HG03520 (cell line): ENCODE measurements around the gene MRPL3.
"Not testable (repeated sequence)": the region's sequence is repeated elsewhere in the genome, so short reads cannot be mapped to it uniquely, and the experiment has no call there.

Experiments
- ATAC-seq: cut with Tn5 transposase; IDR thresholded peaks from one replicate; pipeline ENCODE4 v1.9.1; 2021; ENCODE audit warnings: mild to moderate bottlenecking, moderate library complexity; ENCODE audit not compliant: unreplicated experiment

Gene MRPL3

DNA sequence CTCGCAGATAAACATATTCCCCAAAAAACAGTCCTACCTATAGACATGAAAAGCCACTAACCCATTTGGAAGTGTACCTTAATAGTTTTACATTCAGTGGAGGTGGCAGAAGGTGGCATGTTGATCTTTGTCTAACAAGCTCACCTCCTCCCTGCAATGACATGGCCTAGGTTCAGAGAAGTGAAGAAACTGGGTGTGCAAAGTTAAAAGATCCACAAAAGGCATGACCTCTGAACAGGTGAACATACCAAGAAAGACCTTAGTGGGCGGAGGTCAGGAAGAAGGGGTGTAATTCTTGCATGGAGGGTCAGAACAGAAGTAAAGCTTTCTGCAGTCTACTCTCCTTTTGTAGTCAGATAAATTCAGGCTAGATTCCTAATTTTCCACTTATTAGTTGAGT lies 822 bp downstream of the MRPL3 start:
- no peak for ATAC-seq

DNA sequence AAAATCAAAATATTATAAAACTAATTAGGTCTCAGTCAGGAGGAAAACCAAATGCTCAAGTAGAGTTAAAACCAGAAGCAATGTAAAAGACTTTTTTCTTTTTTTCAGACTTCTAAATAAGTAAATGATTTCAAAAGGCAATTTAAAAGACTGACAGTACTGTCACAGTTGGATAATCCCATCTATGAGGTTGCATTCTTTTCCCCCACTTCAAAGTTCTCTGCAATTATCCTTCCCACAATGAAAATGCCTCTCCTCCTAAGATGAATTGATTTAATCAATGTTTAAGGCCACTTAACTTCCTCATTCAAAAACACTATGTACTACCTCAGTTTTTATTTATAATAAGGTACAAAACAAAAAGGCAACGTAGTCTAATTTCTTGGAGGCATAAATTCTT lies 8.1 kb downstream of the MRPL3 start:
- ATAC-seq: no peak

DNA sequence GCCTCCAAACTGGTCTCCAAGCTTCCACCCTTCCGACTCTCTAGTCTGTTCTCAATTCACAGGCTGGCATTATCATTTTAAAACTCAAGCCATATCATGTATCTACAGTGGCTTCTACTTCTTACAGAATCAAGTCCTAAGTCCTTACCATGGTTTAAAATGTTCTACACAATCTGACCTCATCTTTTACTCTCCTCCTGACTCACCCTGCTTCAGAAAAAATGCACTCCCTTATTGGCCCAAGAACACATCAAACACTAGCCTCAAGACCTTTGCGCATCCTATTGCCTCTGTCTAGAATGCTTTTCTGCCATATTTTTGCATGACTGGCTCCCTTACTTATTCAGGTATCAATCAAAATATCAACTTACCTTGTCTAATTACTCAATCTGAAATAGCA lies 11.0 kb downstream of the MRPL3 start:
- no peak for ATAC-seq

DNA sequence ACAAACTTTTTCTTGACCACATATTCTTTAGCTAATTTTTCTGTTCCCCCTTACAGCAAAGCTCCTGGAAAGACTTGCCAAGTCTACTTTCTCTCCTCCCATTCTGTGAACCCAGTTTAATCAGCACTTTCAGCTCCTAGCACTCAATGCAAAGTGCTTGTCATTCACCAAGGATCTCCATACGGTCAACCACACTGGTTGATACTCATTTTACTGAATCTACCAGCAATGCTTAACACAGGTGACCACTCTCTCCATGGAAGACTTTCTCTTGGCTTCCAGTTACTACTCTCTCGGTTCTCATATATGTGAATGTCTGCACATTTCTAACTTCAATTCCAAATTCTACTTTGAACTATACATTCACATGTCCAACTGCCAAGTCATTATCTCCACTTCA lies 11.7 kb downstream of the MRPL3 start:
- no peak for ATAC-seq

DNA sequence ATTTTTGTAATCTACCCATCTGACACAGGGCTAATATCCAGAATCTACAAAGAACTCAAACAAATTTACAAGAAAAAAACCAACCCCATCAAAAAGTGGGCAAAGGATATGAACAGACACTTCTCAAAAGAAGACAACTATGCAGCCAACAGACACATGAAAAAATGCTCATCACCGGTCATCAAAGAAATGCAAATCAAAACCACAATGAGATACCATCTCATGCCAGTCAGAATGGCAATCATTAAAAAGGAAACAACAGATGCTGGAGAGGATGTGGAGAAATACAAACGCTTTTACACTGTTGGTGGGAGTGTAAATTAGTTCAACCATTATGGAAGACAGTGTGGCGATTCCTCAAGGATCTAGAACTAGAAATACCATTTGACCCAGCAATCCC lies 16.2 kb downstream of the MRPL3 start:
- ATAC-seq: not testable (repeated sequence)

DNA sequence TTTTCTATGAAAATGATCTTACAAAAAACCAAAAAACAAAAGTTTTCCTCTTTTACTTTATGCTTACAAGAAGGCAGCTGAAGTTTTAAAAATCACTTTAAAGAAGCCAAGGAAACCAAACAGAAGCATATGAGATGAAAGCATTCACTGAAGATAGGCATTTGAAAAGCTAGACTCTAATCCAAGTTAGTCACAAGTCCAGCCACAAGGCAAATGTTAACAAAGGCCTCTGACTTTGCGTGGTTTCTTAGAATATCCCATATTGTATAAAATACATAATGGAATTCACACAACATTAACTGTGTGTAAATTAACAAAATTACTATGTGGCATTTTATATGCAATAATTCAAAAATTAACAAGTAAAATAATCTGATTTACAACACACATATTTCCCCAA lies 17.7 kb downstream of the MRPL3 start:
- no peak for ATAC-seq

DNA sequence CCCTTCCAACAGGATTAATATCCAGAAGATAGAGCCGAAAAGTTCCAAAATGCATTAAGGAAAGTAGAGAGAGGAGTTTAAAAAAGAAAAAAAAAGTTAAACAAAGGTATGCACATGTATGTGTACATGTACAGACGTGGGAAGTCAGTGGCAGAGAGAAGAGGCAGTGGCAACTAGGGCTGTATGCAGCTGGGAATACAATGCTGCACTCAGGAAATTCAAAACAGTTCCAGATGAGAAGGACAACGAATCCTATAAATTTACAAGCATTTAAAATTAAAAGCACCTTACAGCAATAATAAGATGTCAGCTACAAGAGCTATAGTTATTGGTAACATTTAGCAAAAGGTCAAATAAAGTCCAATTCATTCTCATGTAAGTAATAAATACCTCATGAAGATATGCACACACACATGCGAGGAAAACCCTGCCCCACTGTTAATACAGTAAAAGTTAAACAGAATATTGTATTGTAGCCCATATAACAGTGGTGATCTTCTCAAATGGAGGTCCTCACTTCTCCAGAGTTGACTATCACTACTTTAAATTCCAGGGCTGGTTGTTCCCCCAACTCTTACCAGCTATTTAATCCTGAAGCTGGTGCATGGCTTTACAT lies 18.2 kb downstream of the MRPL3 start:
- ATAC-seq: no peak

DNA sequence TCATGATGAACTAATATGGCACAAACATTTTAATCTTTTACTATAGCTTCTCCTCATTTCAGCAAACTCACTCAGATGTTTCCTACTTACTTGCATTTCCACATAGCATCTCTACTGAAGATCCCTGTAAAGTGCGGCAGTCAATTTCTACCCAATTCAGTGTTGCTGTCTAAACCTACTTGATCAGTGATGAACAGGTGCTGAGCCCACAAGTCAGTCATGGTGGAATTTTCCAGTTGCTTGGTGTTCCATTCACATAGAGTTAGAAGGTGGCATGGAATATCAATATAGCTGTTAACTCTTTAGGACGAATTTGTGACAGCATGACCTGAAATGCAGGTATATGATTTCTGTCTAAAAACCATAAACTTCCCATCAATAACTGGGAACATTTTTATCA lies 22.7 kb downstream of the MRPL3 start:
- no peak for ATAC-seq

DNA sequence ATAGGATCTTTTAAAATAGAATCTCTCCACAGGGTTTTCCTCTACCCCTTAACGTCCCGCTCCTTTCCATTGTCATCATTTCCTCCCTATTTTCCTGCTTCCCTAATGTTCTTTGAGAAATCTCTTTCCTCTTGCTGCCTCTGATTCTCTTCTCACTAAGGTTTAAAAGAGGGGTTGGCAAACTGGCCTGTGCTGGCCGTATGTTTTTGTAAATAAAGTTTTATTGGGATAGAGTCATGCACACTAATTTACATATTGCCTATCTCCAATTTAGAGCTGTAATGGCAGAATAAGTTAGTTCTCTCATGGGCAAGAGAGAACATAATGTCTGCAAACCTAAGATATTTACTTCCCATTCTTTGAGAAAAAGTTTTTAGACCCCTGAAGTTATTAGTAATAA lies 25.0 kb downstream of the MRPL3 start:
- ATAC-seq: no peak

DNA sequence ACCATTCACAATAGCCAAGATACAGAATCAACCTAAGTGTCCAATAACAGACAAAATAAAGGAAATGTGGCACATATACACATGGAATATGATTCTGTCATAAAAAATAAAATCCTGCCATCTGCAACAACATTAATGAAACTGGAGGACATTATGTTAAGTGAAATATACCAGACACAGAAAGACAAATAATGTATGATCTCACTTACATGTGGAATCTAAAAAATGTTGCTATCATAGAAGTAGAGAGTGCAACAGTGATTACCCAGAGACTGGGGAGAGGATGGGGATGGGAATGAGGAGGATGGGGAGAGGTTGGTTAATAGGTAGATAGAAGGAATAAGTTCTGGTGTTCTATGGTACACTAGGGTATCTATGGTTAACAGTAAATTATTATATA lies 28.7 kb downstream of the MRPL3 start:
- no peak for ATAC-seq

DNA sequence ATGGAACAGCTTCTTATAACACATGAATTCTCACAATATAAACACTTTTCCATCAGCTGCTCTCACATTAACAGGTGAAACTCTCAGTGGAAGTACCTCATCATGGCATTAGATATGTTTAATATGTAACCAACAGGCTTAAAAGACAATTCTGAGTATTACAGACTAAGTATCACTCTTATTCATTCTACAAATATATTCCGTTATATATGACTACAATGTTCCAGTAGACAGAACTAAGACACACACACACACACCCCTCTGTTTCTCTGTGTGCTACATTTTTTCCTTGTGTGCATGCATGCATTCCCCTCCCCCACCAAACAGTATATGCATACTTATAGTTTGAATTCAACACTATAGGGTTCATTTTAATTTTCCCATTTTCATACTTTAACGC lies 32.4 kb downstream of the MRPL3 start:
- ATAC-seq: no peak

DNA sequence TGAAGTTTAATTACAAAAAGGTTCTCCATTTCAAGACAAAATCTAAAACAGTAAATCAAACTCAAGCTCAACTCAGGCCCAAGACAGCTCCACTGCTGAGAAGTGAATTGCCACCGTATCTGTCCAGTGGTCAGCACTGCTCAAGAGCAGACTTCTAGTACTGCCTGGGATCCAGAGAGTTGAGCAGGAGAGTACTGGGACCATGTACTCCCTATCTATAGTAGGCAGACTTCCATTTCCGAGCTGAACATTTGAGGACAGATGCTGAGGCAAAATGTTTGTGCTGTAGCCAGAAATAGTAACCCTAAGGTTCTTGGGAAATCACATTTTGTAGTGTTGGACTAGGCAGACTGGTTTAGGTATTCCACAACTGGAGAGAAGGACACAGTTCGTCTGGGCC lies 44.1 kb downstream of the MRPL3 start:
- no peak for ATAC-seq

DNA sequence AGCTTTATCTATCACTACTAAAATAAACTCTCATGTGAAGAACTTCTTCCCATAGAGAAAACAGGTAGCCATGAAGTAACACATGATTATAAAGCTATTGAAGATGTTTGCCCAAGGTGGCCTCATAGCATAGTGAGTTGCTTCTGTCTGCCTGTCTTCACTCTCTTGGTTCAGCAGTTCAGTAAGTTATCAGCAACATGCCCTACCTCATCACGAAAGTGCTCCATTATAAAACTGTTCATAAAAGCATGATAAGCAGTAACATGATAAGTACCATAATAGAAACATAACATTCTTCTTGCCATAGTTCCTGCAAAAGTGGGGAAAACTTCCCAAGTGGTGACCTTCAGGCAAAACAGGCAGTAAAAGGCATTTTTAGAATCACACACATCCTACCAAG lies 45.6 kb downstream of the MRPL3 start:
- no peak for ATAC-seq

DNA sequence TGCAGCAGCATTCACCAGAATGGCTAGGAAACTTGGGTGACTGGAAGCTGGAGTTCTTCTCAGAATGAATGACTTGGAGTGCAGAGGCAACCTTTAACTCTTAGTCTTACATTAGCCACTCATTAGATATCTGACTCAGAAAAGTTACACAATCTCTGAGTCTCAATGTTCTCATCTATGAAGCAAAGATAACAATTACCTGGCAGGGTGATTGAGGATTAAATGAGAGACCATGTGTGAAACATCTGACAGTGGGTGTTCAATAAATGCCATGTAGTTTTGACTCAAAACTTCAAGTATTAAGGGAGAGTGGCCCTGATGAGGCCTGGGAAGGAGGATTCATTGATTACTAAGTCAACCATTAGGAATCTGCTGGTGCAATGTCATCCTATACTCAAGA lies 48.3 kb downstream of the MRPL3 start:
- ATAC-seq: no peak

DNA sequence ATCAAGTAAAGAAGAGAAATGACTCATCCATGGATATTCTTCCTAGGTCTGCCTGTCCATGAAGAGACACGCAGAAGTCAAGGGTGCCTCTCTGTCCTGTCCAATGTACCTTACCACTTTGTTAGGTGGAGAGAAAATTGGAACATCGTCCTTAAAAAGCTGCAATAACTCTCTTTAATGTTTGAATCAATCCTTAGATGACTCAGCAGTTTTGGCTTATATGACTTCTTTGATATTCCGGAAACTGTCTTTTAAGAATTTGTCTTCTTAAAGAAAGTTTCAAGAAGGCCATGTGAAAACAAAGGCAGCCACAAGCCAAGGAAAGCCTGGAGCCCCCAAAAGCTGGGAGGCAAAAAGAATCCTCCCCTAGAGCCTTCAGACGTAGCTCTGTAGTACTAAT lies 49.2 kb downstream of the MRPL3 start:
- no peak for ATAC-seq

DNA sequence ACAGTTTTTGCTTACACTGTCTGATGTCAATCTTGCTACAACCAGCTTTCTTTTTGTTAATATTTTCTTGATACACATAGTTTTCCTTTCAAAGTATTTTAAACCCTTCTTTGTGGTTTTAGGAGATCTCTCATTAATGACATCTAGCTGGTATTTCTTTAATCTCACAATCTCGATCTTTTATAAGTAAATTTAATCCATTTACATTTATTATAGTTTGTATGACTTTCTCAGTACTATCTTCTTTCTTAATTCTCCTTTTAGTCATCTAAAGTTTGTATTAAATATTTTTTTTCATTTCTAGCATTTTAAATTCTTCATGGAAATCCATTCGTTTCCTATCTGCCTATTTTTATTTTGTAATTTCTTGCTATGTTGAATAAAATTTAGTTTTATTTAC lies 55.4 kb downstream of the MRPL3 start:
- no peak for ATAC-seq

DNA sequence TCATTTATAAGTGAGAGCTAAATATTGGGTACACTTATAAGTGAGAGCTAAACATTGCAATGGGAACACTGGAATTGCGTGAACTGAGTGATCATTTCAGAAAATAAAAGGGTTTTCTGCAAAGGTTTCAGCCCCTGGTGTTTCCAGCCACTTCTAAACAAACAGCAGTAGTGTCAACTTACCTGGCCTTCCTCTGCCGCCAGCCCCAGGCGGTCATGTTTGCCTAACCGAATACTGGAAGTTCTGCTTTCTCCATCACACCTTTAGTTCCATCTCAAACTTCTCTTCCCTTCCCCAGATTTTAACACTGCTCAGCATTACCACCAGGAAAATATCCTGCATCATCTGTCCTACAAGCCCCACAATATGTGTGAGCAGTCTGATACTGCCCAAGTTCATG lies 58.6 kb downstream of the MRPL3 start:
- no peak for ATAC-seq

DNA sequence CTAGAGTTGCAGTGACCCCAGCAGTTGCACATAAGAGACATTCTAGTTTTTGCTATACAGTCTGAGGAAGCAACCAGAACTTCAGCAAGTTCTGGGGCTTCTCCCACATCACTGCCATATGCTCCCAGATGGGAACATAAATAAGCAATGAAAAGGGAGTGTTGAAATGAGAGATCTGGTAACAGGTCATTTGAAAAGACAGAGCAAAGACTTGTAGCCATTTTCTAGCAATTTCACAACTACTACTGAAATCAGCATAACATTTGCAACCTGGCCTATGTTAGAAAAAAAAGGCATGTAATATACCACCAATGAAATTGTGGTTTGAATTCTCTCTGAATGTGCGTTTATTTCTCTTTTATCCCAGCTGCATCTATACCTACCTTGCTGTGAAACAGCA lies 63.7 kb downstream of the MRPL3 start:
- ATAC-seq: no peak

DNA sequence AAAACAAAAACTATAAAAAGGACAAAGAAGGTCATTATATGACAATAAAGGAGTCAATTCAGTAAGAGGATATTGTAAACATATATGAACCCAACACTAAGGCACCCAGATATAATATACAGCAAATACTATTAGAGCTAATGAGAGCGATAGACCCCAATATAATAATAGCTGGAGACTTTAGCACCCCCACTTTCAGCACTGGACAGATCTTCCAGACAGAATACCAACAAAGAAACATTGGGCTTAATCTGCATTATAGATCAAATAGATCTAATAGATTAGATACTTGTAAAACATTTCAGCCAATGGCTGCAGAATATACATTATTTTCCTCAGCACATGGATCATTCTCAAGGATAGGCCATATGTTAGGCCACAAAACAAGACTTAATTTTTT lies 67.8 kb downstream of the MRPL3 start:
- no peak for ATAC-seq

DNA sequence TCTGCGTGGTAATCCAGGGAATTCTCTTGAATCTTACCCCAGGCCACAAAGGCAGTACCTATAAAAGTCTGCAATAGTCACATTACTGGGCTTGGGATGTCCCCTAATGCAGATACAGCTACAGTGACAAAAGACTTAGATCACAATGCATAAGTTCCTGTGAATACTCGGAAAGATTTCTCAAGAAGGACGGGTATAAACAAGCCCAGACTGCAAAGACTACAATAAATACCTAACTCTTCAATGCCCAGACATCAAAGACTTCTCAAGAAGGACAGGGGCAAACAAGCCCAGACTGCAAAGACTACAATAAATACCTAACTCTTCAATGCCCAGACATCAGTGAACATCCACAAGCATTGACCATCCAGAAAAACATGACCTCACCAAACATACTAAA lies 70.3 kb downstream of the MRPL3 start:
- ATAC-seq: no peak

DNA sequence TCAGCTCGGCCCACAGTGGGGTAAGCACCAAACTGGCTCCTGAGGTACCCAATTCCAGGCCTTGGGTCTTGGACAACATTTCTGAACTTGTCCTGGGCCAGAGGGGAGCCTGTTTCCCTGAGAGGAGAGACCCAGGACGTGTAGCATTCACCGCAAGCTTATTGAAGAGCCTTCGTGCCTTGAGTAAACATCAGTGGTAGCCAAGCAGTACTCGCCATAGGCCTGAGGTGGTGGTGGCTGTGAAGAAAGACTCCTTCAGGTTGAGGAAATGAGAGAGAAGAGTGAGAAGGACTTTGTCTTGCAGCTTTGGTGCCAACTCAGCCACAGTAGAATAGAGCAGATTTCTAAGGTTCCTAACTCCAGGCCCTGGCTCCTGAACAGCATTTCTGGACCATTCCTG lies 71.0 kb downstream of the MRPL3 start:
- ATAC-seq: no peak

DNA sequence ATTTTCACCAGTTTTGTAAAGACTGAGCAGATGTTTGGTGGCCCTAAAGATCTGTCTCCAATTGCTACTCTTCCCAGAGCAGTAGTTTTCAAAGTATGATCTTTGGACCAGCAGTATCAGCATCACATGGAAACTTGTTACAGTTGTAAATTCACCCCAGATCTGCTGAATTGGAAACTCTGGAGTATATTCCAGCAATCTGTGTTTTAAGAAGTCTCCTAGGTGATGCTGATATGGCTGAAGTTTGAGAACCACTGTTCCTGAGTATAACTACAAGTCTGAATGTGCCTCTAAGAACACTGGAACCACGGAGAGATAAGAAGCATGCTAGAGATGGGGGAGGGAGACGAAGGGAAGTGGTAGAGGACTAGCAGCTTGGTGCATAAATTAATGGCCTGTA lies 75.5 kb downstream of the MRPL3 start:
- ATAC-seq: no peak

DNA sequence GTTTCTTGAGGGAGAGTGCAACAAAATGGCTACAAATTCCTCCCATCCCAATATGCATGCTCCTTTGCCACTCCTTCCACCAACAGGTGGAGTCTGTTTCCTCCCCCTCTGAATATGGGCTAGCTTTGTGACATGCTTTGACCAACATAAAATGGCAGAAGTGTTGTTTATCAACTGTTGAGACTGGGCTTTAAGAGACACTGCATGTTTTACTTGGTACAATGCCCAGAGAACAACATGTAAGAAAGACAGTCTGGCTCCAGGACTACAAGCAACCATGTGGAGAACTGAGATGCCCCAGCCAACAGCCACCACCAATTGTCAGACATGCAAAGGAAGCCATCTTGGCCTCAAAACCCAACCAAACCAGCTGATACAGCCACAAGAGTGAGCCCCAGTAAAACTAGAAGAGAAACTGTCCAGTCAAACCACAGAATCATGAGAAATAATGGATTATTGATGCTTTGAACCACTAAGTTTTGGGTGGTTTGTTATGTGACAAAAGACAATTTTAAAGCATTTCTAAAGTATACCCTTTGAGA lies 80.7 kb downstream of the MRPL3 start:
- ATAC-seq: no peak
